22Rv1 (cell line): ENCODE results near the gene FBXO46.

Source experiments
- CTCF ChIP-seq: fragments of 450-650 bp; IDR thresholded peaks from 2 replicates; pipeline ENCODE4 v1.5.1; 2017; ENCODE audit warnings: mild to moderate bottlenecking
- ZFX ChIP-seq: fragments of 450-650 bp; IDR thresholded peaks from 2 replicates; pipeline ENCODE4 v1.6.1; 2017; ENCODE audit warnings: antibody characterized with exemption, borderline replicate concordance

- TF ChIP-seq CTCF (no peak), ZFX (no peak)
Measured at GRCh38 chr19:45715139-45715538, 15.6 kb downstream of the FBXO46 start.
